HepG2 (cell line): ENCODE data around the gene DOK7. TPM values are rescaled to one million over a fixed set of nuclear protein-coding genes. Genes with fewer than 3 reads are reported as not detected.

ENCODE experiments used
- ATAC-seq: fragments of 200-7000 bp; cut with Tn5 transposase; 3 replicates; pipeline ENCODE4 v1.9.1; 2020; ENCODE audit warnings: mild to moderate bottlenecking, moderate library complexity
- BruUV-seq: library from RNA; stranded (reverse); fragments of 400-500 nt; replicated peaks from 2 replicates; lab custom pipeline; 2021; lab: Mats Ljungman, UMichigan
- CTCF ChIA-PET: fragments of 300-600 bp; formaldehyde crosslinking; extraction: SDS; loops from one replicate; lab custom pipeline; 2021; ENCODE audit warnings: low total read pairs, inconsistent platforms, low intra/inter-chr PET ratio; lab: Yijun Ruan, JAX
- POLR2A ChIA-PET: fragments of 350-600 bp; sonication (Branson Sonifier 250); formaldehyde crosslinking; loops from one replicate; lab custom pipeline; 2020; ENCODE audit warnings: antibody characterized with exemption, inconsistent platforms; lab: Yijun Ruan, JAX
- DNase-seq: peaks from one replicate; pipeline ENCODE4 v3.0.0-alpha.2; 2015; ENCODE audit warnings: low spot score
- FAIRE-seq: peaks from 3 replicates; lab custom pipeline; 2011; peaks lifted over from hg19 to GRCh38; lab: Jason Lieb, UNC
- H2AFZ ChIP-seq: one replicate; pipeline ENCODE4 v1.6.1; 2011; ENCODE audit warnings: low read length, inconsistent platforms
- H3K27ac ChIP-seq: fragments of 300-600 bp; 3 replicates; pipeline ENCODE4 v1.8.0; 2011; ENCODE audit warnings: mixed run types, mild to moderate bottlenecking, mixed read lengths, low read length, inconsistent platforms; ENCODE audit not compliant: insufficient read depth; ENCODE audit errors: extremely low read length
- H3K27me3 ChIP-seq, 2 experiments: fragments of 200-600 bp in 1 of 2; 2 replicates in 1 of 2; 3 replicates in 1 of 2; pipeline versions ENCODE4 v1.6.0 to v1.8.0; 2011; ENCODE audit warnings: low read length in 2 of 2, mild to moderate bottlenecking in 2 of 2, moderate library complexity in 2 of 2, inconsistent platforms in 1 of 2; ENCODE audit not compliant: insufficient read depth in 2 of 2, control insufficient read depth in 1 of 2
- H3K36me3 ChIP-seq, 2 experiments: fragments of 200-600 bp in 1 of 2; replicated peaks in 1 of 2; 2 replicates in 1 of 2; 3 replicates in 1 of 2; pipeline versions ENCODE4 v1.5.1 to v1.8.0; 2011; ENCODE audit warnings: low read length in 2 of 2, inconsistent platforms in 1 of 2; ENCODE audit not compliant: insufficient read depth in 2 of 2, control insufficient read depth in 1 of 2
- H3K4me1 ChIP-seq: 2 replicates; pipeline ENCODE4 v1.5.1; 2012; ENCODE audit warnings: low read length, inconsistent platforms; ENCODE audit not compliant: insufficient read depth
- H3K4me2 ChIP-seq: 2 replicates; pipeline ENCODE4 v1.6.0; 2011; ENCODE audit warnings: low read depth, low read length, inconsistent platforms
- H3K4me3 ChIP-seq, 3 experiments: fragments of 200-600 bp in 1 of 3; sonication (generic), shearing (Covaris generic) in 1 of 3; replicated peaks in 1 of 3; 2 replicates each; pipeline ENCODE4 v1.5.1; 2011 to 2016; ENCODE audit warnings: low read length in 3 of 3, inconsistent platforms in 2 of 3, low read depth in 2 of 3, mild to moderate bottlenecking in 2 of 3, control low read depth in 1 of 3, mixed read lengths in 1 of 3; ENCODE audit not compliant: insufficient read depth in 1 of 3
- H3K79me2 ChIP-seq: one replicate; pipeline ENCODE4 v1.6.1; 2011; ENCODE audit warnings: low read length, inconsistent platforms; ENCODE audit not compliant: insufficient read depth
- H3K9ac ChIP-seq: 2 replicates; pipeline ENCODE4 v1.6.0; 2011; ENCODE audit warnings: mild to moderate bottlenecking, low read depth, low read length, inconsistent platforms; ENCODE audit not compliant: insufficient read depth
- H3K9me3 ChIP-seq: 2 replicates; pipeline ENCODE4 v1.5.1; 2012; ENCODE audit warnings: mild to moderate bottlenecking, low read length
- H4K20me1 ChIP-seq: 2 replicates; pipeline ENCODE4 v1.6.0; 2011; ENCODE audit warnings: inconsistent platforms, mild to moderate bottlenecking, low read length, moderate library complexity; ENCODE audit not compliant: insufficient read depth
- ATRX ChIP-seq: sonication (generic); formaldehyde crosslinking; IDR thresholded peaks from 2 replicates; pipeline ENCODE4 v1.4.0; 2020; ENCODE audit warnings: missing genetic modification reagents, borderline replicate concordance
- DNMT1 ChIP-seq: sonication (generic); formaldehyde crosslinking; IDR thresholded peaks from 2 replicates; pipeline ENCODE4 v1.5.1; 2020; ENCODE audit warnings: mild to moderate bottlenecking, missing genetic modification reagents
- KAT8 ChIP-seq: IDR thresholded peaks from 2 replicates; pipeline ENCODE4 v1.6.1; 2016; ENCODE audit warnings: missing genetic modification reagents, missing compliant biosample characterization
- MEIS1 ChIP-seq: sonication (generic); formaldehyde crosslinking; IDR thresholded peaks from 2 replicates; pipeline ENCODE4 v1.9.0; 2021; ENCODE audit warnings: mild to moderate bottlenecking, missing genetic modification reagents, moderate library complexity, borderline replicate concordance
- MIXL1 ChIP-seq: IDR thresholded peaks from 2 replicates; pipeline ENCODE4 v1.6.1; 2016
- NFKBIZ ChIP-seq: IDR thresholded peaks from 2 replicates; pipeline ENCODE4 v1.6.1; 2018; ENCODE audit warnings: missing genetic modification reagents, missing compliant biosample characterization
- NPAS2 ChIP-seq: sonication (generic); formaldehyde crosslinking; IDR thresholded peaks from 2 replicates; pipeline ENCODE4 v1.8.0; 2022; ENCODE audit warnings: mild to moderate bottlenecking, missing genetic modification reagents, borderline replicate concordance
- SIX4 ChIP-seq: sonication (generic); formaldehyde crosslinking; IDR thresholded peaks from 2 replicates; pipeline ENCODE4 v1.4.0; 2020; ENCODE audit warnings: missing genetic modification reagents
- YEATS4 ChIP-seq: sonication (generic); formaldehyde crosslinking; IDR thresholded peaks from 2 replicates; pipeline ENCODE4 v1.4.0; 2020; ENCODE audit warnings: missing genetic modification reagents, borderline replicate concordance
- ZBTB38 ChIP-seq: sonication (generic); formaldehyde crosslinking; IDR thresholded peaks from 2 replicates; pipeline ENCODE4 v1.5.1; 2020; ENCODE audit warnings: mild to moderate bottlenecking, missing genetic modification reagents
- ZFY ChIP-seq: sonication (generic); formaldehyde crosslinking; IDR thresholded peaks from 2 replicates; pipeline ENCODE4 v1.4.0; 2020; ENCODE audit warnings: missing genetic modification reagents
- ZNF44 ChIP-seq: sonication (generic); formaldehyde crosslinking; IDR thresholded peaks from 2 replicates; pipeline ENCODE4 v1.5.1; 2020; ENCODE audit warnings: mild to moderate bottlenecking, missing genetic modification reagents
- ZNF776 ChIP-seq: sonication (generic); formaldehyde crosslinking; IDR thresholded peaks from 2 replicates; pipeline ENCODE4 v1.4.0; 2020; ENCODE audit warnings: mild to moderate bottlenecking, missing genetic modification reagents
- WGBS: methylation state at CpG from one replicate; pipeline ENCODE4 v1.1.6; 2017; ENCODE audit warnings: low lambda C conversion rate; 5-methylcytosine and 5-hydroxymethylcytosine counted together
- in situ Hi-C: cut with HindIII; loops from 2 replicates; pipeline ENCODE4 v1.10.0; 2017; ENCODE audit warnings: low pct_unique_long_range_greater_than_20kb; ENCODE audit not compliant: extremely low pct_ligation_motif_present
- intact Hi-C: fragments of 100-400 bp; cut with micrococcal nuclease; formaldehyde crosslinking; loops from one replicate; pipeline ENCODE4 v1.10.0; 2022; ENCODE audit not compliant: unreplicated experiment
- polyA plus RNA-seq, 8 experiments: library from polyadenylated mRNA; depleted of rRNA in 3 of 8; stranded (reverse) in 7 of 8; unstranded in 1 of 8; fragments of >200 nt; fragmentation: Illumina TruSeq in 4 of 8; extraction: Trizol in 4 of 8; gene quantifications; 2 replicates each; pipeline versions ENCODE4 v1.2.1 to v1.2.3, GENCODE V29; 2011 to 2016; ENCODE audit warnings: low read depth in 4 of 8, missing spikeins in 1 of 8, mixed read lengths in 1 of 8; ENCODE audit not compliant: insufficient read depth in 1 of 8
- total RNA-seq, 5 experiments: library from RNA; depleted of rRNA; stranded (reverse); fragments of >200 nt; fragmentation: Illumina TruSeq; extraction: Trizol; gene quantifications; 2 replicates each; pipeline ENCODE4 v1.2.3, GENCODE V29; 2016; ENCODE audit warnings: low read depth in 1 of 5
- TF ChIP-seq, protein P1 (sequence below): sonication (generic); formaldehyde crosslinking; IDR thresholded peaks from 2 replicates; pipeline ENCODE4 v1.4.0; 2020; ENCODE audit warnings: missing genetic modification reagents
- TF ChIP-seq, protein P2 (sequence below): sonication (generic); formaldehyde crosslinking; IDR thresholded peaks from 2 replicates; pipeline ENCODE4 v1.4.0; 2020; ENCODE audit warnings: mild to moderate bottlenecking, missing genetic modification reagents
- TF ChIP-seq, protein P3 (sequence below): IDR thresholded peaks from 2 replicates; pipeline ENCODE4 v1.6.1; 2016; ENCODE audit warnings: missing genetic modification reagents, missing compliant biosample characterization
- TF ChIP-seq, protein P4 (sequence below): sonication (generic); formaldehyde crosslinking; IDR thresholded peaks from 2 replicates; pipeline ENCODE4 v1.4.0; 2020; ENCODE audit warnings: missing genetic modification reagents
- TF ChIP-seq, protein P5 (sequence below): sonication (generic); formaldehyde crosslinking; IDR thresholded peaks from 2 replicates; pipeline ENCODE4 v1.5.0; 2020; ENCODE audit warnings: missing genetic modification reagents

The DOK7 gene
- total and polyA plus RNA-seq, 2 of the 13 experiments (the other 11 are each of a cell fraction or from before 2014, with no cell fraction given) = 0.03 to 0.07 TPM

DNA sequence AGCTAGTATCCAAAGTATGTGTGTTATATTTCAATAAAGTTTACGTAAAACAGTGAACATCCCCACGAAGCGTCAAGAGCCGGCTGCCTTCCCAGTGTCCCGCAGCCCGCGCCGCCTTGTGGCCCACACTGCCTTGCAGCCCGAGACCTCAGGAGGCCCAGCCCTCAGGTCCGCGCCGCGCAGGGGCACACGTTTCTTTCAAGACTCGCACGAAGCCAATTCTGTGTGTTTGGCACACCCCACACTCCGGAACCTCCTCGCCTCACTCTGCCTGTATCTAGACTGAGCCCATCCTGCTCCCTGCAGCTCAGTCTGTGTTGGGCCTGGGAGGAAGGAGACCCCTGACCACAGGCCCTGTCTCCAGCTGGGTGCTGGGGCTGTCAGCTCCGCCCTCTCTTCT lies 63.4 kb downstream of the DOK7 start (continued):
- TF ChIP-seq, protein P1, sequence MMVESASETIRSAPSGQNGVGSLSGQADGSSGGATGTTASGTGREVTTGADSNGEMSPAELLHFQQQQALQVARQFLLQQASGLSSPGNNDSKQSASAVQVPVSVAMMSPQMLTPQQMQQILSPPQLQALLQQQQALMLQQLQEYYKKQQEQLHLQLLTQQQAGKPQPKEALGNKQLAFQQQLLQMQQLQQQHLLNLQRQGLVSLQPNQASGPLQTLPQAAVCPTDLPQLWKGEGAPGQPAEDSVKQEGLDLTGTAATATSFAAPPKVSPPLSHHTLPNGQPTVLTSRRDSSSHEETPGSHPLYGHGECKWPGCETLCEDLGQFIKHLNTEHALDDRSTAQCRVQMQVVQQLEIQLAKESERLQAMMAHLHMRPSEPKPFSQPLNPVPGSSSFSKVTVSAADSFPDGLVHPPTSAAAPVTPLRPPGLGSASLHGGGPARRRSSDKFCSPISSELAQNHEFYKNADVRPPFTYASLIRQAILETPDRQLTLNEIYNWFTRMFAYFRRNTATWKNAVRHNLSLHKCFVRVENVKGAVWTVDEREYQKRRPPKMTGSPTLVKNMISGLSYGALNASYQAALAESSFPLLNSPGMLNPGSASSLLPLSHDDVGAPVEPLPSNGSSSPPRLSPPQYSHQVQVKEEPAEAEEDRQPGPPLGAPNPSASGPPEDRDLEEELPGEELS (CRISPR knock-in tag) = no peak
- TF ChIP-seq NPAS2 (CRISPR knock-in tag) = no peak
- no peak for TF ChIP-seq ZBTB38
- TF ChIP-seq, protein P2, sequence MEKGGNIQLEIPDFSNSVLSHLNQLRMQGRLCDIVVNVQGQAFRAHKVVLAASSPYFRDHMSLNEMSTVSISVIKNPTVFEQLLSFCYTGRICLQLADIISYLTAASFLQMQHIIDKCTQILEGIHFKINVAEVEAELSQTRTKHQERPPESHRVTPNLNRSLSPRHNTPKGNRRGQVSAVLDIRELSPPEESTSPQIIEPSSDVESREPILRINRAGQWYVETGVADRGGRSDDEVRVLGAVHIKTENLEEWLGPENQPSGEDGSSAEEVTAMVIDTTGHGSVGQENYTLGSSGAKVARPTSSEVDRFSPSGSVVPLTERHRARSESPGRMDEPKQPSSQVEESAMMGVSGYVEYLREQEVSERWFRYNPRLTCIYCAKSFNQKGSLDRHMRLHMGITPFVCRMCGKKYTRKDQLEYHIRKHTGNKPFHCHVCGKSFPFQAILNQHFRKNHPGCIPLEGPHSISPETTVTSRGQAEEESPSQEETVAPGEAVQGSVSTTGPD (CRISPR knock-in tag) = no peak
- TF ChIP-seq ZNF776 (CRISPR knock-in tag) = no peak
- TF ChIP-seq ATRX (CRISPR knock-in tag) = no peak

DNA sequence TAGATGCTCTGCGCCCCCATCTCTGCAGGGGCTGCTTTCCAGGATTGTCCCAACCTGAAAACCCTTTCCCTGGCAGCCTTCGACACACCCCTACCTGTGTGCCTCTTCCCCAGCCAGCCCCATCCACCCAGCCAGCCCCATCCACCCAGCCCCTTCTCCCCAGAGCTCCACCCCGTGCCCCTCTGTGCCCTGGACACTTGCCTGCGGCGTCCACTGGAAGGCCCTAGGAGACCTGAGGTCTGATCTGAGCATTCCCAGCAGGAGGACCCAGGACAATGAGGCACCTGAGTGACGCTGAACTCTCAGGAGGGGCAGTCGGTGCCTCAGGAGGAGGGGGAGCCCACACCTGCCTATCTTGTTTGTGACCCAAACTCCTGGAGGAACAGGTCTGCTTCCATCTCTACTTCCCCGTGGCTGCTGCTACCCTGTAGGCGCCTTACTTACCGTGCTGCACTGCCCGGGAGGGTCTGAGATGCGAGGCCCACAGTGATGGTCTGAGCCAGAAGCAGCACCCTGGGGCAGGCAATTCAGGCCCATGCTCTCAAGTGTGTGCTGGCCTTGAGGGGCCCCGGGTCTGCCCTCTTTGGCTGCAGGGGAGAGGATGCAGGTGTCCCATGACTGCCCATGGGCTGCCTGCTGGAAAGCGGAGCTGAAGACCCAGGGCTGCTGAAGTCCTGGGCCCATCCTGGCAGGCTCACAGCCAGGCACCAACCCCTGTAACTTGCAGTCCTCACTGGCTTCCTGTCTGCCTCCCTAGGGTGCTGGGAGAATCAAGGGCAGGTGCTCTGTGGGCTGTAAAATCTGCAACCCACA lies 64.2 kb downstream of the DOK7 start:
- H3K27ac ChIP-seq = no peak overlapping the region
- TF ChIP-seq, protein P3, sequence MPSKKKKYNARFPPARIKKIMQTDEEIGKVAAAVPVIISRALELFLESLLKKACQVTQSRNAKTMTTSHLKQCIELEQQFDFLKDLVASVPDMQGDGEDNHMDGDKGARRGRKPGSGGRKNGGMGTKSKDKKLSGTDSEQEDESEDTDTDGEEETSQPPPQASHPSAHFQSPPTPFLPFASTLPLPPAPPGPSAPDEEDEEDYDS (CRISPR knock-in tag) = no peak
- TF ChIP-seq MIXL1 (CRISPR knock-in tag) (no peak), NFKBIZ (CRISPR knock-in tag) (no peak), ZFY (no peak), YEATS4 (no peak), ZNF44 (CRISPR knock-in tag) (no peak), DNMT1 (no peak), MEIS1 (CRISPR knock-in tag) (no peak), KAT8 (CRISPR knock-in tag) (no peak), SIX4 (no peak)
- TF ChIP-seq, protein P4, sequence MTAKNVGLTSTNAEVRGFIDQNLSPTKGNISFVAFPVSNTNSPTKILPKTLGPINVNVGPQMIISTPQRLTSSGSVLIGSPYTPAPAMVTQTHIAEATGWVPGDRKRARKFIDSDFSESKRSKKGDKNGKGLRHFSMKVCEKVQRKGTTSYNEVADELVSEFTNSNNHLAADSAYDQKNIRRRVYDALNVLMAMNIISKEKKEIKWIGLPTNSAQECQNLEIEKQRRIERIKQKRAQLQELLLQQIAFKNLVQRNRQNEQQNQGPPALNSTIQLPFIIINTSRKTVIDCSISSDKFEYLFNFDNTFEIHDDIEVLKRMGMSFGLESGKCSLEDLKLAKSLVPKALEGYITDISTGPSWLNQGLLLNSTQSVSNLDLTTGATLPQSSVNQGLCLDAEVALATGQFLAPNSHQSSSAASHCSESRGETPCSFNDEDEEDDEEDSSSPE (CRISPR knock-in tag) = no peak
- TF ChIP-seq, protein P5, sequence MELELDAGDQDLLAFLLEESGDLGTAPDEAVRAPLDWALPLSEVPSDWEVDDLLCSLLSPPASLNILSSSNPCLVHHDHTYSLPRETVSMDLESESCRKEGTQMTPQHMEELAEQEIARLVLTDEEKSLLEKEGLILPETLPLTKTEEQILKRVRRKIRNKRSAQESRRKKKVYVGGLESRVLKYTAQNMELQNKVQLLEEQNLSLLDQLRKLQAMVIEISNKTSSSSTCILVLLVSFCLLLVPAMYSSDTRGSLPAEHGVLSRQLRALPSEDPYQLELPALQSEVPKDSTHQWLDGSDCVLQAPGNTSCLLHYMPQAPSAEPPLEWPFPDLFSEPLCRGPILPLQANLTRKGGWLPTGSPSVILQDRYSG (CRISPR knock-in tag) = no peak
- no peak overlapping the region for H3K4me2 ChIP-seq
- H4K20me1 ChIP-seq = peaks cover 12% of the 10 kb centered on the region; the same call in 1 of the 2 replicates
- no TSS peak for BruUV-seq
- ChIA-PET POLR2A (no interaction called here), CTCF (no interaction called here)
- no peaks in the 10 kb centered on the region for H3K9me3 ChIP-seq
- no peak overlapping the region for H2AFZ ChIP-seq
- H3K79me2 ChIP-seq = peaks cover 40% of the 10 kb centered on the region
- no peak for ATAC-seq
- DNase-seq = no peak
- WGBS = 92% methylated on average over 3 of the region's 14 CpGs
- H3K4me1 ChIP-seq = peaks cover 23% of the 10 kb centered on the region
- no peaks in the 10 kb centered on the region; a peak in 1 of 5 replicates for H3K27me3 ChIP-seq
- H3K4me3 ChIP-seq = no peak overlapping the region
- in situ Hi-C loops = no loop called here
- intact Hi-C loops = no loop called here
- H3K36me3 ChIP-seq = peaks cover 30 to 44% of the 10 kb centered on the region in 2 experiments
- FAIRE-seq = no peak
- no peak overlapping the region for H3K9ac ChIP-seq
